HG03097 (cell line): ENCODE data around the gene TSHZ2.

Experiments
- ATAC-seq: cut with Tn5 transposase; IDR thresholded peaks from one replicate; pipeline ENCODE4 v1.9.1; 2021; ENCODE audit not compliant: unreplicated experiment, low FRiP score

TSHZ2 gene

GRCh38 chr20:53154540-53154939 is 182.4 kb downstream of the TSHZ2 start:
- no peak for ATAC-seq

- no peak for ATAC-seq
Measured at GRCh38 chr20:53157443-53158408, 185.6 kb downstream of the TSHZ2 start.

GRCh38 chr20:53159160-53159559 is 187.0 kb downstream of the TSHZ2 start:
- ATAC-seq = no peak

GRCh38 chr20:53161073-53161472 is 188.9 kb downstream of the TSHZ2 start:
- no peak for ATAC-seq

GRCh38 chr20:53161473-53161872 is 189.3 kb downstream of the TSHZ2 start:
- no peak for ATAC-seq

- no peak for ATAC-seq
Measured at GRCh38 chr20:53162251-53162835, 190.2 kb downstream of the TSHZ2 start.

GRCh38 chr20:53163486-53163885 is 191.3 kb downstream of the TSHZ2 start:
- ATAC-seq = no peak

- ATAC-seq = no peak
Measured at GRCh38 chr20:53164072-53164471, 191.9 kb downstream of the TSHZ2 start.

- ATAC-seq = no peak
Measured at GRCh38 chr20:53165452-53165851, 193.3 kb downstream of the TSHZ2 start.

- no peak for ATAC-seq
Measured at GRCh38 chr20:53168491-53168890, 196.3 kb downstream of the TSHZ2 start.

GRCh38 chr20:53170196-53170595 is 198.0 kb downstream of the TSHZ2 start:
- ATAC-seq = no peak

GRCh38 chr20:53171065-53171464 is 198.9 kb downstream of the TSHZ2 start:
- no peak for ATAC-seq

- ATAC-seq = no peak
Measured at GRCh38 chr20:53174454-53174853, 202.3 kb downstream of the TSHZ2 start.

- ATAC-seq = no peak
Measured at GRCh38 chr20:53175135-53175780, 203.1 kb downstream of the TSHZ2 start.

GRCh38 chr20:53176134-53176533 is 204.0 kb downstream of the TSHZ2 start:
- no peak for ATAC-seq

GRCh38 chr20:53177687-53178086 is 205.5 kb downstream of the TSHZ2 start:
- ATAC-seq = no peak

- ATAC-seq = no peak
Measured at GRCh38 chr20:53179749-53180148, 207.6 kb downstream of the TSHZ2 start.

GRCh38 chr20:53180928-53181362 is 208.8 kb downstream of the TSHZ2 start:
- ATAC-seq = no peak

GRCh38 chr20:53181866-53182376 is 209.8 kb downstream of the TSHZ2 start:
- ATAC-seq = no peak

GRCh38 chr20:53183181-53183580 is 211.0 kb downstream of the TSHZ2 start:
- ATAC-seq = no peak

GRCh38 chr20:53186635-53187034 is 214.5 kb downstream of the TSHZ2 start:
- ATAC-seq = no peak
